D341Med (cell line): ENCODE data around the gene MUC13.

ENCODE experiments used
- DNase-seq: peaks from one replicate; pipeline ENCODE4 v3.0.0; 2012; ENCODE audit warnings: low spot score

Gene MUC13

GRCh38 chr3:124896824-124897526 lies 37.6 kb downstream of the MUC13 start:
- no peak for DNase-seq

- DNase-seq: no peak
Measured at GRCh38 chr3:124895756-124896155, 38.8 kb downstream of the MUC13 start.

- no peak for DNase-seq
Measured at GRCh38 chr3:124893526-124893925, 41.0 kb downstream of the MUC13 start.

DNA sequence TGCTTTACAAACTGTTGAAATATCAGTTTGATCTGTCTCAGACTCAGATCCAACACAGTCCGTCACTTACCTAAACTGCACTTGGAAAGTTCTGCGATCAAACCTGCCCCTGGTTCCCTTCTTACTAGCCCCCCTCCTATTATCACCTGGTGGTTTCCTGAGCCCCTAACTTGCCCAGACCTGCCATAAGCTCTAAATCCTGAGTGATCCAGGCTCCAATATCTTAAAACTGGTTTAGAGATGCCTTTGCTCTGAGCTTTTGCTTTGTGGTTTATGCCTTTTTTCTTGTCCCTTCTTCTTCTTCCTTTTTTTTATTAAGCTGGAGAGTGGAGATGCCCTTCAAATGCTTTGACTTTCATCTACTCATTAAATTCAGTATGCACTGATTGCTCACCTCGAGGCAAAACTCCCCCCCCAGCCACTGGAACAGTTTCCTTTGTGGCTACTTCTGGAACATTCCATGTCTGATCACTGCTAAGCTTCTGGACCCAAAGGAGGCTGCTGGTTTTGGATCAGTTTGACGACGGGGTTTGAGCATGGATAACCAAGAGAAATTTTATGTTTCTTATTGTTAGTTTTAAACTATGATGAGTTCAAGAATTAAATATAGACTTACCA lies 43.9 kb downstream of the MUC13 start:
- DNase-seq: no peak

DNA sequence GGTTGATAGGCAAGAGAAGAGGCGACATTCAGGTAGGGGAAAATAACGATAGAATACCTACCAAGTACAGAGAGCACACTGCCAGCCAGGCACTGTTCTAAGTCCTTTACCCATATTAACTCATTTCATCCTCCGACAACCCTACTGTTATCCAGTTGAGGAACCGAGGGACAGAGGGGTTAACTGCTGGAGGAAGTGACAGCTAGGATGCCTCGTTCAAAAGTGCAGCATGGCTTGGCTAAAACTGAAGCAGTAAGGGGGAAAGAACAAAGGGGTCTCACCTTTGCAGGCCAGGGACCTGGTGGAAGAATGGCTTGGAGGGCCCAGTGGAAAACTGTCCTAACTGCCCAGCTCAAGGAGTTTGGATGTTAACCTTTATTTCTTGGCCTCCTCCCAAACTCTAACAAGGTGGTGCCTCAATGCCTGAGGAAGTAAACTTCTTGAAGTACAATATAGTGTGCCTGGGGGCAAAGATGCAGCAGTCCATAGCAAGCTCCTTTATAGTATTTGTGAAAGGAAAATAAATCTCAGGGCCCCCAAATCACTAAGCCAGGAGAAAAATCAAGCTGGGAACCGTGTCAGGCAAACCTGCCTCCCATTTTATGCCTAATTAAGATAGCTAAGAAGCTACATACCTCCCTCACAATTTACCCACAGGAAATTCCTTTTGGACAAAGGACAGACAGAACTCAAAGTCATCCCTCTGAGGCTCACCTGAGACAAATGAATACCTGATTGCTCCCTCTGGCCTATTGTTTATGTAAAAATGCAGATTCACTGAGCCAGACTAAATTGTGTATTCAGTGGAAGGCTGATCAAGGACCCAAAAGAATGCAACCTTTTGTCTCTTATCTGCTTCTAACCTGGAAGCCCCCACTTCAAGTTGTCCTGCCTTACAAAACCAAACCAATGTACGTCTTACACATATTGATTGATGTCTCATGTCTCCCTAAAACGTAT lies 45.8 kb downstream of the MUC13 start:
- DNase-seq: no peak

- no peak for DNase-seq
Measured at GRCh38 chr3:124887932-124888298, 46.6 kb downstream of the MUC13 start.

DNA sequence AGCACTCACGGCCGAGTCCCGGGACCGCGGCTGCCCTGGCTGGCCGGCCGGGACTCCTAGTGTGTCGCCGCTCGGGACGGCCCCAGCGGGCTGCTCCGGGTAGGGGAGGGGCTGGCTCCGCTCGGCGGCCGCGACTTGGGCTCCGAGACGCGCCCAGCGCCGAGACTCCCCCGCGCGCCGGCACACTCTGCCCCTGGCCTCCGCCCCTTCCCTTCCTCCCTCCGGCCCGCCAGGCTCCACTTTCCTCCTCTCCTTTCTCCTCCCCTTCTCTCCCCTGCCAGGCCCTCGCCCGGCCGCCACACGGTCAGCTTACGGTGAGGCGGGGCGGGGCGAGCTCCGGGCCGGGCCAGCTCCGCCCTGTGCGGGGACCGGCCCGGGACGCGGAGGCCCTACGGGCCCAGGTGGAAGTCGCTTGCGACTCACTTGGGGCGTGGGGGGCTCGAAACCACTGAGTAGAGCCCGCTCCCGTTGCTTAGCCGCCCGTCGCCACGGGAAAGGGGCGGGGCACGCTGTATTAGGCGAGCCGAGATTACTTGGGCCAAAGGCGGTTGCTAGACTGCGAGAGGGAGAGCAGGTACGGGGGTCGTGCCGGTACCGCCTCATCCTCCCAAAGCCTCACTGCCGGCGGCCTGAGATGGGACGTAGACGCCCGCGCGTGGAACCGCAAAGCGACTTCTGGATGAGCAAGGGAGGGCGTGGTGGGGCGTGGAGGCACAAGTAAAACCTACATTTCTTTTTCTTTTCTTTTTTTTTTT lies 47.2 kb downstream of the MUC13 start, which contains the start of gene ITGB5:
Gene ITGB5 (minus strand): TSS at position 189 of the 755 bp plus-strand sequence. CDS start 365 bp downstream, outside the sequence.
- peak; percentile 75 for DNase-seq

DNA sequence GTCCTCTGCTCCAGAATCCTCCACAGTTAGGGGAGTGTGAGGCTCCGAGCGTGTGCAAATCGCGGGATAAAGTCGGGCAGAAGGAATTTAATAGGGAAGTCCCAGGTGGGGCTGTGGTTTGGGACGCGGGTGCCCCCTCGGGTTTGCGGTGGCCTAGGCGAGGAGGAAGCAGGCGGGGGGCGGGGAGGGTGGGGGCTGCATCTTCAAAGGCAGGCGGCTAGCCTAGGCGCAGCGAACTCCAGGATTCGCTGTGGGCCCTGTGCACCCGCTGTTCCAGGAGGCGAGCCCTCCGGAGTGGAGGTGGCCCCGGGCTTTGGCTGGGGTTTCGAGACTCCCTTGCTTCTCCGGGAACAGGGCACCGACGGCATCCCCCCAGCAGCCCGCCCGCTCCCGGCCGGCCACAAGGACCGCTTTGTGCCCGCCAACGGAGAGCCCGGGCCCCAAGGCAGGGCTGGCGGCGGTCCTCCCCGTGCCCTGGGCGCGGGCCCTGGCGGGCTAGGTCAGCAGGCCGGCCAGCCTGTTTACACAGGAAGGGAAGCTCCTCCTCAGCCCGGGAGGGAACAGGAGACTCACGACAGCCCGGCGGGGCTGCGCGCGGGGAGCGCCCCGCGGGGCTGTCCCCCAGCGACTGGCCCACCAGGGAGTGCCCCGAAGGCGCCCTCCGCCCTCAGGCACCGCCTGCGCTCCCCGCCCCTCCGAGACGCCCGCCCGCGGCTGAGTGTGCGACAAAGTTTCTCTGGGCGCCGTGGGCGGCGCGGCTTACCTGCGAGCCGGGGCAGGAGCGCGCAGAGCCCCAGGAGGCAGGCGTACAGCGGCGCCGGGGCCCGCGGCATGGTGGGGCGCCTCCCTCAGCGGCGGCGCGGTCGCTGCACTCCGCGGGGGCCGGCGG lies 48.1 kb downstream of the MUC13 start:
- DNase-seq: peak; percentile 72

DNA sequence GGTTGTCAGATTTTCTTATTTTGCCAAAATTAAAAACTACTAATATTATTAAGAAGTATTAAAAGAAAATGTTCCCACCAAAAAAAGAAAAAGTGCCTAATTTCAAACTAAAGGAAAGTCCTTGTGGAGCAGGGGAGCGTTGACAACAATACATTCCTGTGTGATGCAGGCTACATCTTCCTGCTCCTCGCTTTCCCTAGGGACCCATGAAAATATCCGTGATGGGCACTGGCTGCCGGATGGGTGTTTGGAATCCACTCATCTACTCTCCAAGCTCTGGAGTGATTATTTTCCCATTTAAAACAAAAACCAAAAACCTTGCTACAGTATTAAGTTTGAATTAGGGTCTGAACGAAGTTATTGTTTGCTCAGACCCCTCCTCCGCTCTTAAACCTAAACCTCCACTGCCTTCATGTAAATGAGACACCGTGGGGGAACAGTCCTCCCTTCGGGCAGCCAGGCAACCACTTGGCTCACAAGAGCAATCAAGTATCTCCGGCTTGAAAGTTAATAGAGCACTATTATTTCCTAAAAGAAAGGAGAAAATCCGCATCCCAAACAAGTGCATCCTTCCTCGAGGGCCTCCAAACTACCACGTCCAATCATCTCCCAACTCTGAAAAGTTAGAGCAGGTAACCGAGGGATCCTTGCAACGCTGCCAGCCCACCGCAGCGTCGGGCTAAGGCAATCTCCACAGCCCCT lies 48.9 kb downstream of the MUC13 start:
- no peak for DNase-seq

- DNase-seq: no peak
Measured at GRCh38 chr3:124884474-124885101, 50.0 kb downstream of the MUC13 start.

GRCh38 chr3:124883766-124884473 lies 50.6 kb downstream of the MUC13 start:
- DNase-seq: no peak

DNA sequence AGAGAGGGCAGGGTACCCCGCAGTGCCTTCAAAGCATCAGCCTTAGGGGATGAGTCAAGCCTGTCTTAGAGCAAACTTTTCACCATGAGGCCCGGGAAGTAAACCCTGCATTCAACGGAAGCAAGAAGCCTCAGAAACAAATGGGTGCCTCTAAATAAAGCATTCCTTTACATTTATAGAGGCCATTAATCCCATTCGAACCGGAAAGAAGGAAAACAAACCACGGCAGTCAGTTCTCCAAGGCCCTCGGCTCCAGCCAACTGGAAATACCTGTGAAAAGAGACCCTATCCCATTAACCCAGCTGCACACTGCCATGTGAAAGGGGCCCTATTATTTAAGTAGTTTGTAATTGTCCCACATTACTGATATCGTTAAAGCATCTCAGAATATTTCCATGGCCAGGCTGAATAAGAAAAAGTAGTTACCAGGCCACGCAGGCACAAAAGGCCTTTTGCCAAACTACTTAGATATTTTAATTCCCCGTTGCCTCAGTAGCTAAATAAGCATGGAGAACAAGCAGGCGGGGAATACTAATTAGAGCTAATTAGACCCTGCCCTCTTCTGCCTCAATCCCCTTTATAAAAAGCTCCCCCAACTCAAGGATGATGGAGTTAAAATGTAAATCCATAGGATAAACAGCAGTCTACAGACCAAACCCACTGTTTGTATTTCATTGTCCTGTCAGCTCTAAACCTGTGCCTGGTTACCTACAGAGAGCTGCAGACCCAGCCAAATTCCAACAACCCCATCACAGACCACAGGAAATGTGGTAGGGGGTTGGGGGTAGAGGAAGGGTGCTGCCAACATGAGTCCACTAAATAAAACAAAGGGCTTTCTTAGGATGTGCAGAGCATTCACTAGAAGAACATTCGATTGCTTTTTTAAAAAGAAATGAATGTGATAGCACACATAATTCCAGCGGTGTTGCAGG lies 51.5 kb downstream of the MUC13 start:
- no peak for DNase-seq

- DNase-seq: no peak
Measured at GRCh38 chr3:124881976-124882697, 52.4 kb downstream of the MUC13 start.

DNA sequence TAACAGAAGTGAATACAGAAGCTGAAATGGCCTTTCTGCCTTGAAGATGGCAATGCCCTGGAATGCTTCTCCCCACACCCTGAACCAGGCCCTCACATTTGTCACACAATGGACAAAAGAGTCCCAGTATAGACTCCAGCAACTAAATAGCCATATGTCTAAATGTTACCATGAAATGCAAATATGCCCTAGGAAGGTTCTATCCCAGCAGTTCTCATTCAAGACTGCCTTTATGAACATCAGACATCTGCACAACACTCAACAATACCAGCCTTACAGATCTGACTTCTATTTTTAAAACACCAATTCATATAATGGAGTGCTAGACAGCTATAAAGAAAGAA lies 55.2 kb downstream of the MUC13 start:
- DNase-seq: no peak

- DNase-seq: no peak
Measured at GRCh38 chr3:124878561-124879336, 55.8 kb downstream of the MUC13 start.

GRCh38 chr3:124877674-124878073 lies 56.9 kb downstream of the MUC13 start:
- DNase-seq: no peak
